H1 (cell line): Measurements from ENCODE around the gene CFAP100. TPM values are rescaled to one million over a fixed set of nuclear protein-coding genes. Genes with fewer than 3 reads are reported as not detected.

Experiments
- CTCF ChIA-PET: fragments of 300-600 bp; sonication (Branson Sonifier 250); formaldehyde crosslinking; loops from one replicate; lab custom pipeline; 2021; ENCODE audit not compliant: partially characterized antibody; lab: Charles Lee
- POLR2A ChIA-PET: fragments of 300-600 bp; sonication (Branson Sonifier 250); formaldehyde crosslinking; loops from one replicate; lab custom pipeline; 2021; ENCODE audit warnings: inconsistent platforms; ENCODE audit not compliant: partially characterized antibody; lab: Charles Lee
- DNase-seq, 2 experiments: peaks; one replicate each; pipeline versions ENCODE4 v3.0.0 to v3.0.0-alpha.2; 2010 to 2022; ENCODE audit warnings: low spot score in 2 of 2, low read depth in 1 of 2, mixed read lengths in 1 of 2
- FAIRE-seq: peaks from 2 replicates; lab custom pipeline; 2011; peaks lifted over from hg19 to GRCh38; lab: Jason Lieb, UNC
- H2AFZ ChIP-seq: 2 replicates; pipeline ENCODE4 v1.8.1; 2012; ENCODE audit warnings: low read length, inconsistent platforms
- H2AK5ac ChIP-seq: 2 replicates; pipeline ENCODE4 v1.6.1; 2013; ENCODE audit warnings: low read depth, low read length
- H2BK120ac ChIP-seq: replicated peaks from 2 replicates; pipeline ENCODE3; 2013; ENCODE audit warnings: low read depth, low read length, inconsistent platforms
- H2BK12ac ChIP-seq: 2 replicates; pipeline ENCODE4 v1.6.1; 2013; ENCODE audit warnings: low read depth, low read length
- H2BK15ac ChIP-seq: 2 replicates; pipeline ENCODE4 v1.6.1; 2013; ENCODE audit warnings: low read length
- H2BK20ac ChIP-seq: 2 replicates; pipeline ENCODE4 v1.6.1; 2013; ENCODE audit warnings: low read length
- H2BK5ac ChIP-seq: 2 replicates; pipeline ENCODE4 v1.6.1; 2013; ENCODE audit warnings: low read depth, low read length
- H3K14ac ChIP-seq: 2 replicates; pipeline ENCODE4 v1.6.1; 2013; ENCODE audit warnings: inconsistent platforms; ENCODE audit not compliant: insufficient read length
- H3K18ac ChIP-seq: 2 replicates; pipeline ENCODE4 v1.6.1; 2013; ENCODE audit warnings: low read length; ENCODE audit errors: extremely low read depth
- H3K23ac ChIP-seq: 2 replicates; pipeline ENCODE4 v1.6.1; 2013; ENCODE audit warnings: inconsistent platforms; ENCODE audit not compliant: insufficient read length
- H3K23me2 ChIP-seq: 2 replicates; pipeline ENCODE4 v1.6.1; 2013; ENCODE audit warnings: low read depth, low read length
- H3K27ac ChIP-seq: 2 replicates; pipeline ENCODE4 v1.6.1; 2011; ENCODE audit warnings: low read depth, low read length, inconsistent platforms
- H3K27me3 ChIP-seq, 4 experiments: replicated peaks in 1 of 4; 1 replicate in 1 of 4; 2 replicates in 3 of 4; pipeline versions ENCODE4 v1.6.1 to v1.8.1; 2011 to 2013; ENCODE audit warnings: low read length in 3 of 4, mild to moderate bottlenecking in 3 of 4, inconsistent platforms in 2 of 4, mixed read lengths in 2 of 4, moderate library complexity in 1 of 4; ENCODE audit not compliant: control insufficient read depth in 3 of 4, insufficient read depth in 3 of 4; ENCODE audit errors: extremely low read depth in 1 of 4
- H3K36me3 ChIP-seq, 4 experiments: 2 replicates each; pipeline versions ENCODE4 v1.6.1 to v1.8.1; 2011 to 2013; ENCODE audit warnings: mild to moderate bottlenecking in 4 of 4, low read length in 3 of 4, moderate library complexity in 2 of 4, control low read depth in 1 of 4, inconsistent platforms in 1 of 4; ENCODE audit not compliant: insufficient read depth in 4 of 4, control insufficient read depth in 2 of 4
- H3K4ac ChIP-seq: replicated peaks from 2 replicates; pipeline ENCODE3; 2013; ENCODE audit warnings: low read length, low read depth, mixed read lengths, inconsistent platforms; ENCODE audit not compliant: insufficient read length
- H3K4me1 ChIP-seq, 4 experiments: replicated peaks in 1 of 4; 1 replicate in 1 of 4; 2 replicates in 3 of 4; pipeline versions ENCODE4 v1.6.1 to v1.8.1; 2011 to 2013; ENCODE audit warnings: low read length in 3 of 4, inconsistent platforms in 2 of 4, mixed read lengths in 1 of 4; ENCODE audit not compliant: insufficient read depth in 4 of 4, control insufficient read depth in 3 of 4
- H3K4me2 ChIP-seq, 2 experiments: 2 replicates each; pipeline versions ENCODE4 v1.6.1 to v1.8.1; 2011 to 2013; ENCODE audit warnings: low read depth in 2 of 2, low read length in 2 of 2, control low read depth in 1 of 2, inconsistent platforms in 1 of 2, mild to moderate bottlenecking in 1 of 2; ENCODE audit not compliant: insufficient read depth in 1 of 2
- H3K4me3 ChIP-seq, 4 experiments: fragments of 200-600, 300-600 bp in 1 of 4; sonication (generic), shearing (Covaris generic), sonication (Bioruptor Twin) in 1 of 4; 2 replicates each; pipeline versions ENCODE4 v1.5.1 to v1.8.1; 2011 to 2016; ENCODE audit warnings: low read length in 4 of 4, low read depth in 3 of 4, control low read depth in 2 of 4, inconsistent platforms in 2 of 4, mild to moderate bottlenecking in 2 of 4, mixed read lengths in 1 of 4, moderate library complexity in 1 of 4; ENCODE audit not compliant: insufficient read depth in 2 of 4; ENCODE audit errors: extremely low read depth in 1 of 4
- H3K56ac ChIP-seq: replicated peaks from 2 replicates; pipeline ENCODE3; 2013; ENCODE audit warnings: low read depth, mild to moderate bottlenecking, mixed read lengths, low read length, inconsistent platforms; ENCODE audit not compliant: insufficient read length
- H3K79me1 ChIP-seq: 2 replicates; pipeline ENCODE4 v1.6.1; 2013; ENCODE audit warnings: low read depth, low read length, control low read depth
- H3K79me2 ChIP-seq, 2 experiments: 2 replicates each; pipeline versions ENCODE4 v1.6.1 to v1.8.1; 2012 to 2013; ENCODE audit warnings: low read length in 2 of 2, mild to moderate bottlenecking in 2 of 2, inconsistent platforms in 1 of 2; ENCODE audit not compliant: insufficient read depth in 2 of 2, control insufficient read depth in 1 of 2
- H3K9ac ChIP-seq, 4 experiments: replicated peaks in 1 of 4; 1 replicate in 1 of 4; 2 replicates in 3 of 4; pipeline versions ENCODE4 v1.6.1 to v1.8.1; 2011 to 2013; ENCODE audit warnings: low read depth in 3 of 4, low read length in 3 of 4, control low read depth in 2 of 4, mild to moderate bottlenecking in 2 of 4, moderate library complexity in 2 of 4, inconsistent platforms in 1 of 4; ENCODE audit errors: extremely low read depth in 1 of 4
- H3K9me3 ChIP-seq, 2 experiments: 2 replicates each; pipeline versions ENCODE4 v1.6.1 to v1.8.1; 2012 to 2013; ENCODE audit warnings: mild to moderate bottlenecking in 2 of 2, moderate library complexity in 2 of 2, control low read depth in 1 of 2, inconsistent platforms in 1 of 2, low read depth in 1 of 2, low read length in 1 of 2, mixed read lengths in 1 of 2; ENCODE audit not compliant: insufficient read depth in 2 of 2
- H4K20me1 ChIP-seq, 2 experiments: replicated peaks in 1 of 2; 2 replicates each; pipeline versions ENCODE3 to v1.8.1; 2011 to 2013; ENCODE audit warnings: inconsistent platforms in 2 of 2, low read length in 2 of 2, mild to moderate bottlenecking in 1 of 2; ENCODE audit not compliant: insufficient read depth in 2 of 2, control insufficient read depth in 1 of 2
- H4K5ac ChIP-seq: 2 replicates; pipeline ENCODE4 v1.6.1; 2013; ENCODE audit warnings: low read length, low read depth, mixed read lengths, inconsistent platforms; ENCODE audit not compliant: insufficient read length
- H4K8ac ChIP-seq: 2 replicates; pipeline ENCODE4 v1.8.0; 2013; ENCODE audit warnings: mild to moderate bottlenecking, moderate library complexity, low read length, inconsistent platforms; ENCODE audit not compliant: insufficient read depth; ENCODE audit errors: extremely low read depth
- H4K91ac ChIP-seq: replicated peaks from 2 replicates; pipeline ENCODE3; 2013; ENCODE audit warnings: low read length, mixed read lengths, inconsistent platforms; ENCODE audit not compliant: insufficient read length
- ATF3 ChIP-seq: IDR thresholded peaks from 2 replicates; pipeline ENCODE4 v1.6.1; 2011; ENCODE audit warnings: low read depth, mild to moderate bottlenecking, low read length; ENCODE audit not compliant: insufficient read depth
- BACH1 ChIP-seq: IDR thresholded peaks from 2 replicates; pipeline ENCODE4 v1.6.1; 2012; ENCODE audit warnings: low read length, improper control_type of control experiment
- CBX8 ChIP-seq: fragments of 300-800, 300-1000 bp; sonication (generic); IDR thresholded peaks from 2 replicates; pipeline ENCODE4 v1.7.1; 2016; ENCODE audit warnings: low read depth, low read length, borderline replicate concordance
- CEBPB ChIP-seq: IDR thresholded peaks from 2 replicates; pipeline ENCODE4 v1.6.1; 2012; ENCODE audit warnings: low read depth, low read length
- CHD1 ChIP-seq: IDR thresholded peaks from 2 replicates; pipeline ENCODE4 v1.6.1; 2012; ENCODE audit warnings: low read depth, low read length, improper control_type of control experiment
- EP300 ChIP-seq, 2 experiments: IDR thresholded peaks; 1 replicate in 1 of 2; 2 replicates in 1 of 2; pipeline ENCODE4 v1.6.1; 2011 to 2012; ENCODE audit warnings: low read depth in 2 of 2, low read length in 2 of 2, mild to moderate bottlenecking in 2 of 2, borderline replicate concordance in 1 of 2, inconsistent platforms in 1 of 2, moderate library complexity in 1 of 2
- FOSL1 ChIP-seq: IDR thresholded peaks from 2 replicates; pipeline ENCODE4 v1.6.1; 2011; ENCODE audit warnings: mild to moderate bottlenecking, low read depth, low read length, moderate library complexity; ENCODE audit not compliant: insufficient read depth
- RFX5 ChIP-seq: IDR thresholded peaks from 2 replicates; pipeline ENCODE4 v1.6.1; 2011; ENCODE audit warnings: low read depth, low read length, improper control_type of control experiment, borderline replicate concordance
- SIN3A ChIP-seq, 2 experiments: IDR thresholded peaks in 1 of 2; conservative IDR thresholded peaks in 1 of 2; 2 replicates each; pipeline ENCODE4 v1.6.1; 2011 to 2012; ENCODE audit warnings: low read length in 2 of 2, improper control_type of control experiment in 1 of 2, low read depth in 1 of 2, mild to moderate bottlenecking in 1 of 2
- TBP ChIP-seq: IDR thresholded peaks from 2 replicates; pipeline ENCODE4 v1.6.1; 2011; ENCODE audit warnings: low read depth, low read length, improper control_type of control experiment
- TCF12 ChIP-seq: IDR thresholded peaks from 2 replicates; pipeline ENCODE4 v1.6.1; 2011; ENCODE audit warnings: low read depth, mild to moderate bottlenecking, low read length
- ZNF274 ChIP-seq: IDR thresholded peaks from 2 replicates; pipeline ENCODE4 v1.7.0; 2012; ENCODE audit warnings: low read length, borderline replicate concordance; ENCODE audit errors: extremely low read depth
- WGBS, 2 experiments: shearing (Covaris generic) in 1 of 2; methylation state at CpG; one replicate each; pipeline versions ENCODE4 v1.1.6 to v1.1.7; 2013 to 2015; ENCODE audit warnings: low lambda C conversion rate in 2 of 2, mixed read lengths in 2 of 2, inconsistent platforms in 1 of 2, low coverage in 1 of 2, missing lambda C conversion rate in 1 of 2; ENCODE audit not compliant: insufficient replicate concordance in 2 of 2, insufficient coverage in 1 of 2, insufficient read length in 1 of 2; ENCODE audit errors: extremely low coverage in 1 of 2, missing lambda C conversion rate in 1 of 2; 5-methylcytosine and 5-hydroxymethylcytosine counted together
- polyA plus RNA-seq, 7 experiments: library from polyadenylated mRNA; depleted of rRNA in 3 of 7; stranded (reverse) in 5 of 7; unstranded in 2 of 7; fragments of >200 nt in 5 of 7; fragments of 200-250 nt in 2 of 7; gene quantifications; 1 replicate in 5 of 7; 2 replicates in 1 of 7; 4 replicates in 1 of 7; pipeline versions ENCODE4 v1.2.1 to v1.2.3, GENCODE V29; 2011 to 2013; ENCODE audit warnings: missing spikeins in 2 of 7, mixed read lengths in 2 of 7
- total RNA-seq: library from RNA; stranded (reverse); fragmentation: NEBNext Ultra II Directional; extraction: Animal tissue kit (Norgen Biotek cat#: 25700); gene quantifications from 2 replicates; pipeline ENCODE4 v1.2.1, GENCODE V29; 2021

The CFAP100 gene
- total and polyA plus RNA-seq, 2 of the 8 experiments (the other 6 are each of a cell fraction or from before 2014, with no cell fraction given): 0.17 TPM; not detected in 1

- H4K8ac ChIP-seq: no peak overlapping the region
- H3K27me3 ChIP-seq: no peaks in the 10 kb centered on the region
- no peak overlapping the region for H4K91ac ChIP-seq
- 91% methylated on average over 19 of the region's 19 CpGs; no CpG with 5 or more reads in 1 of the 2 experiments for WGBS, 2 experiments
- H2BK120ac ChIP-seq: no peak overlapping the region
- H3K4ac ChIP-seq: no peak overlapping the region
- CTCF ChIA-PET: interaction anchor here (1.0 kb wide), 1 partner anchor 21 kb away, joined by 3 read pairs; no protein-coding TSS in a partner anchor
- H3K4me2 ChIP-seq: no peak overlapping the region
- no peak overlapping the region for H3K14ac ChIP-seq
- H2AK5ac ChIP-seq: no peak overlapping the region
- H3K9ac ChIP-seq: no peak overlapping the region
- H3K18ac ChIP-seq: no peak overlapping the region
- DNase-seq: no peak
- no peak overlapping the region for H3K56ac ChIP-seq
- peaks cover 0 to under 1% (median 0%) of the 10 kb centered on the region in 4 experiments; a peak in 1 of 7 replicates for H3K4me1 ChIP-seq
- no peak for FAIRE-seq
- H2BK5ac ChIP-seq: no peak overlapping the region
- H3K79me1 ChIP-seq: peaks cover 5% of the 10 kb centered on the region; the same call in 1 of the 2 replicates
- no peaks in the 10 kb centered on the region for H3K23me2 ChIP-seq
- no peaks in the 10 kb centered on the region for H3K9me3 ChIP-seq
- no peak overlapping the region for H3K27ac ChIP-seq
- peaks cover 26 to 85% (median 56%) of the 10 kb centered on the region in 4 experiments for H3K36me3 ChIP-seq
- H2AFZ ChIP-seq: no peak overlapping the region
- peaks cover 11 to 14% of the 10 kb centered on the region in 2 experiments for H4K20me1 ChIP-seq
- no peak overlapping the region for H2BK12ac ChIP-seq
- no peak overlapping the region for H2BK20ac ChIP-seq
- no peak overlapping the region for H3K4me3 ChIP-seq
- H3K79me2 ChIP-seq: peaks cover 0 to 28% of the 10 kb centered on the region in 2 experiments; a peak in 2 of 4 replicates
- H2BK15ac ChIP-seq: no peak overlapping the region
- POLR2A ChIA-PET: interaction anchor here (1.1 kb wide), 1 partner anchor 13 kb away, joined by 3 read pairs; no protein-coding TSS in a partner anchor
- no peak overlapping the region for H4K5ac ChIP-seq
- no peak overlapping the region for H3K23ac ChIP-seq
- TF ChIP-seq CHD1 (no peak), RFX5 (no peak), ZNF274 (no peak), SIN3A (conservative IDR thresholded peaks at IDR 0.05 in 1 of 2, IDR thresholded peaks at IDR 0.05 in 1 of 2; ENCODE audit: low read depth in 1 of 2, low read length in 2 of 2) (no peak), TBP (no peak), ATF3 (no peak), EP300 (IDR thresholded peaks at IDR 0.05; ENCODE audit: borderline replicate concordance in 1 of 2, low read depth in 2 of 2, low read length in 2 of 2) (no peak), CBX8 (no peak), TCF12 (no peak), BACH1 (no peak), CEBPB (no peak), FOSL1 (no peak)
These were observed 72.3 kb downstream of the CFAP100 start for GRCh38 chr3:126466886-126467610.
